KMS-11 (cell line): ENCODE data around the gene LIPE.

Experiments
- H2AFZ ChIP-seq: fragments of 200-600 bp; sonication (generic); 2 replicates; pipeline ENCODE4 v1.6.1; 2016; ENCODE audit warnings: antibody characterized with exemption, mixed run types, low read depth
- H3K27ac ChIP-seq: fragments of 200-600 bp; sonication (generic); 2 replicates; pipeline ENCODE4 v1.6.1; 2016; ENCODE audit warnings: mild to moderate bottlenecking, mixed run types
- H3K27me3 ChIP-seq: fragments of 200-600 bp; sonication (generic); 2 replicates; pipeline ENCODE4 v1.6.1; 2017; ENCODE audit warnings: mild to moderate bottlenecking, low read depth, mixed run types, moderate library complexity; ENCODE audit not compliant: insufficient read depth
- H3K36me3 ChIP-seq: fragments of 200-600 bp; sonication (generic); 2 replicates; pipeline ENCODE4 v1.6.1; 2017; ENCODE audit warnings: mild to moderate bottlenecking, mixed run types; ENCODE audit not compliant: insufficient read depth
- H3K4me1 ChIP-seq: fragments of 200-600 bp; sonication (generic); 2 replicates; pipeline ENCODE4 v1.6.1; 2016; ENCODE audit warnings: mild to moderate bottlenecking, low read depth, mixed run types; ENCODE audit not compliant: poor library complexity, severe bottlenecking
- H3K4me2 ChIP-seq: fragments of 200-600 bp; sonication (generic); 2 replicates; pipeline ENCODE4 v1.7.0; 2016; ENCODE audit warnings: mild to moderate bottlenecking, mixed run types
- H3K4me3 ChIP-seq: fragments of 200-600 bp; sonication (generic); IDR thresholded peaks from 2 replicates; pipeline ENCODE4 v1.6.1; 2017; ENCODE audit warnings: low read depth, low read length, mixed read lengths; ENCODE audit not compliant: insufficient read depth
- H3K79me2 ChIP-seq: fragments of 200-600 bp; sonication (generic); 2 replicates; pipeline ENCODE4 v1.6.1; 2016; ENCODE audit warnings: low read depth, mixed run types; ENCODE audit not compliant: insufficient read depth
- H3K9ac ChIP-seq: fragments of 200-600 bp; sonication (generic); 2 replicates; pipeline ENCODE4 v1.6.1; 2016; ENCODE audit warnings: mild to moderate bottlenecking, mixed run types
- H4K20me1 ChIP-seq: fragments of 200-600 bp; sonication (generic); 2 replicates; pipeline ENCODE4 v1.6.1; 2016; ENCODE audit warnings: mild to moderate bottlenecking, mixed run types; ENCODE audit not compliant: insufficient read depth
- CTCF ChIP-seq: fragments of 200-600 bp; sonication (generic); conservative IDR thresholded peaks from 2 replicates; pipeline ENCODE4 v1.6.1; 2017; ENCODE audit warnings: low read depth, mild to moderate bottlenecking, antibody characterized with exemption, low read length, moderate library complexity, mixed read lengths

The LIPE gene

GRCh38 chr19:42392165-42392564, 35.0 kb downstream of the LIPE start:
- H3K27me3 ChIP-seq: peaks cover 35% of the 10 kb centered on the region
- H3K4me3 ChIP-seq: no peak overlapping the region
- H3K4me2 ChIP-seq: no peak overlapping the region
- no peaks in the 10 kb centered on the region for H4K20me1 ChIP-seq
- H2AFZ ChIP-seq: no peak overlapping the region
- H3K79me2 ChIP-seq: no peaks in the 10 kb centered on the region
- no peak overlapping the region for H3K27ac ChIP-seq
- peaks cover 5% of the 10 kb centered on the region for H3K4me1 ChIP-seq
- H3K9ac ChIP-seq: no peak overlapping the region
- no peak for TF ChIP-seq CTCF
- H3K36me3 ChIP-seq: no peaks in the 10 kb centered on the region

DNA sequence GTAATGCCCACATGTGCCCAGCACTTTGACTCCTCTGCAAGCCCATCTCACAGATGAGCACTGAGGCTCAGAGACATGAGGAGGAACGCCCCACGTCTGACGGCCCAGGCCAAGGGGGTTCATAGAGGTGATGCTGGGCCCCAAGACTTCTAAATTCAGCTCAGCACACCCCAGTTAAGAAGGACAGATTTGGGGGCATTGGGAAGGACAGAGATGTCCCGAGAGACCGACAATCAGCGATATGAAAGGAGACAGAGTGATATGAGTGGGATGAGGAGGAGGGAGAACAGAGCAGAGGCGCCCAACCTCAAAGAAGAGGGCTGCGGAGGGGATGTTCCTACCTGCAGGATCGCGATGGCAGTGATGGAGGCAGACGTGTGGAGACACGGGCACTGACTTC, 37.3 kb downstream of the LIPE start, which contains the start of gene CNFN:
CNFN (minus strand) TSS at position 399 of the 400 bp plus-strand sequence. CDS start 1,260 bp downstream, outside the sequence.
- TF ChIP-seq CTCF: no peak

GRCh38 chr19:42388851-42389489, 38.2 kb downstream of the LIPE start:
- H3K4me2 ChIP-seq: no peak overlapping the region
- H3K4me1 ChIP-seq: peaks cover 5% of the 10 kb centered on the region
- H3K27ac ChIP-seq: no peak overlapping the region
- no peak overlapping the region for H3K9ac ChIP-seq
- TF ChIP-seq CTCF: no peak
- H3K4me3 ChIP-seq: no peak overlapping the region
- no peaks in the 10 kb centered on the region for H3K79me2 ChIP-seq
- H4K20me1 ChIP-seq: no peaks in the 10 kb centered on the region
- H2AFZ ChIP-seq: no peak overlapping the region
- peaks cover 45% of the 10 kb centered on the region for H3K27me3 ChIP-seq
- no peaks in the 10 kb centered on the region for H3K36me3 ChIP-seq

More for the DNA sequence above, 37.3 kb downstream of the LIPE start, which contains the start of gene CNFN:
- H3K4me1 ChIP-seq: peaks cover 5% of the 10 kb centered on the region
- no peaks in the 10 kb centered on the region for H4K20me1 ChIP-seq
- H3K27ac ChIP-seq: no peak within 1 kb of the TSS
- H3K4me3 ChIP-seq: no peak within 1 kb of the TSS
- H3K79me2 ChIP-seq: no peaks in the 10 kb centered on the region
- no peak within 1 kb of the TSS for H3K9ac ChIP-seq
- peaks cover 42% of the 10 kb centered on the region for H3K27me3 ChIP-seq
- H2AFZ ChIP-seq: no peak within 1 kb of the TSS
- no peak within 1 kb of the TSS for H3K4me2 ChIP-seq
- no peaks in the 10 kb centered on the region for H3K36me3 ChIP-seq

DNA sequence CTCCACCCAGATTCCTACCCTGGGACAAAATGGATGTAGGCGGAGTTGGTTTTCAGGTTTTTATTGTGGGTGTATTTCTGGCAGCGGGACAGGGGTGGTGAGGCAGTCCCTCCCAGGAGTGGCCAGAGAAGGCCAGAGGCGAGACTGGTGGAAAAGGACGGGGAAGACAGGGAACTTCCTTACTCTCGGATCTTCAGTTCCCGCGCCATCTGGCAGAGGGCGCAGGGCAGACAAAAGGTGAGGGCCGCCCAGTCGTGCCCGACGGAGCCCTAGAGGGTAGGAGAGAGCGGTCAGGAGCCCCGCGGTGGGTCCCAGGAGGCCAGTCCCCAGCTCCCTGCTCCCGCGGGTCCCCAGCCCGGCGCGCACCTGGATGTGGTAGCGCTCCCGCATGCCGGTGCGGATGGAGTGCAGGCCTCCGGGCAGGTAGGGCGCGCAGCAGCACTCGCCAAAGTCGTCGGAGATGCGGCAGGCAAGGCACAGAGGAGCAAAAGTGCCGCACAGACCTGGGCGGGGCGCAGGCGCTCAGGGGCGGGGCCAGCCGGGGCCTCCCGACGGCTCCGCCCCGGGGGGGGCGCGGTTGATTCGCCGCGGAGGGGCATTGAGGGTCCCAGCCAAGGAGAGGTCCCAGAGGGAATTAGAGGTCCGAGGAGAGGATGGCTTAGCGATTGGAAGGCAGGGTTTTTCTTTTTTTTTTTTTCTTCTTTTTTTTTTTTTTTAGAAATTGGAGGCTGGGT, 40.0 kb downstream of the LIPE start:
- Histone ChIP-seq H3K9ac (0 out of 2 replicates have a peak overlapping the region, but pooled peaks have one; percentile 7), H3K27me3 (peaks cover 49% of the 10 kb centered on the region), H3K4me1 (peaks cover 5% of the 10 kb centered on the region), H2AFZ (peak overlapping the region; percentile 99), H3K4me2 (peak overlapping the region; percentile 86), H3K27ac (no peak overlapping the region), H3K36me3 (no peaks in the 10 kb centered on the region), H3K79me2 (no peaks in the 10 kb centered on the region), H3K4me3 (no peak overlapping the region), H4K20me1 (no peaks in the 10 kb centered on the region)
- peak; percentile 76 for TF ChIP-seq CTCF
